HG03095 (cell line): ENCODE data around the gene CTIF.

ENCODE experiments used
- ATAC-seq: cut with Tn5 transposase; IDR thresholded peaks from one replicate; pipeline ENCODE4 v1.9.1; 2021; ENCODE audit warnings: moderate library complexity; ENCODE audit not compliant: unreplicated experiment

The CTIF gene

GRCh38 chr18:48662011-48662661 is 123.3 kb downstream of the CTIF start:
- no peak for ATAC-seq

DNA sequence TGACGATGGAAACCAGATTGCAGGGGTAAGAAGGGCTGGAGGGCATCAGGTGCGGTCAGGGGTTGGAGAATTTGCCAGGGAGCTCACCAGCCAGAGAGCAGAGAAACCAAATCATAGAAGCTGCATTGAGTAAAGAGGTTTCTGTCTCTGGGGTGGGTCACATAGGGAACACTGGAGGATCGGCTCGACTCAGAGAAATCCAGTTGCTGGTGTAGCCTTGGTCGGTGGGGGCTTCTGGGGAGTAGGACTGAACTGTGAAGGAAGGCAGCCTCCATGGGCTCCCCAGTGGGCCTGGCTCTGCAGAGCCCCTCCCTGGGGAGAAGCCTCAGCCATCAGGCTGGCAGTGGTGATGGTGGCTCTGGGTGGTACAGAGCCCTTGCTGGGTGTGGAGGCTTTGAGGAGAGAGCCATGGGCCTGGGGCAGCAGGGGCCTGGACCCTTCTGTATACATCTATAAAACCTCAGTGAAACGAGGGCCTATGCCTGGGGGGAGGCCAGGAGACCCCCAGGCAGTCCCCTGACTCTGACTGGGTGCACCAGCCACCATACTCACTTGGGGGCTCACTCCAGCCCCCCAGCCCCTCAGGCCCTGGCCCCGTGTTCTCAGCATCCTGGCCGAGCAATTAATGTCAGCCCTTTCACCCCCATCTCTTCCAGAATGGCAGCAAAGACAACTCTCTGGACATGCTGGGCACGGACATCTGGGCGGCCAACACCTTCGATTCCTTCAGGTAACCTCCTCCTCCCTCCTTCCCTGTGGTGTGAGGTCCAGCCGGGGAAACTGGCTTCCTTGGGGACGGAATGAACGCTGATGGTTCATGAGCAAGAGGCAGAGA is 124.5 kb downstream of the CTIF start:
- no peak for ATAC-seq

- ATAC-seq = no peak
Measured at GRCh38 chr18:48663931-48664847, 125.4 kb downstream of the CTIF start.

GRCh38 chr18:48665654-48666053 is 126.8 kb downstream of the CTIF start:
- ATAC-seq = no peak

GRCh38 chr18:48666613-48667012 is 127.8 kb downstream of the CTIF start:
- ATAC-seq = no peak

DNA sequence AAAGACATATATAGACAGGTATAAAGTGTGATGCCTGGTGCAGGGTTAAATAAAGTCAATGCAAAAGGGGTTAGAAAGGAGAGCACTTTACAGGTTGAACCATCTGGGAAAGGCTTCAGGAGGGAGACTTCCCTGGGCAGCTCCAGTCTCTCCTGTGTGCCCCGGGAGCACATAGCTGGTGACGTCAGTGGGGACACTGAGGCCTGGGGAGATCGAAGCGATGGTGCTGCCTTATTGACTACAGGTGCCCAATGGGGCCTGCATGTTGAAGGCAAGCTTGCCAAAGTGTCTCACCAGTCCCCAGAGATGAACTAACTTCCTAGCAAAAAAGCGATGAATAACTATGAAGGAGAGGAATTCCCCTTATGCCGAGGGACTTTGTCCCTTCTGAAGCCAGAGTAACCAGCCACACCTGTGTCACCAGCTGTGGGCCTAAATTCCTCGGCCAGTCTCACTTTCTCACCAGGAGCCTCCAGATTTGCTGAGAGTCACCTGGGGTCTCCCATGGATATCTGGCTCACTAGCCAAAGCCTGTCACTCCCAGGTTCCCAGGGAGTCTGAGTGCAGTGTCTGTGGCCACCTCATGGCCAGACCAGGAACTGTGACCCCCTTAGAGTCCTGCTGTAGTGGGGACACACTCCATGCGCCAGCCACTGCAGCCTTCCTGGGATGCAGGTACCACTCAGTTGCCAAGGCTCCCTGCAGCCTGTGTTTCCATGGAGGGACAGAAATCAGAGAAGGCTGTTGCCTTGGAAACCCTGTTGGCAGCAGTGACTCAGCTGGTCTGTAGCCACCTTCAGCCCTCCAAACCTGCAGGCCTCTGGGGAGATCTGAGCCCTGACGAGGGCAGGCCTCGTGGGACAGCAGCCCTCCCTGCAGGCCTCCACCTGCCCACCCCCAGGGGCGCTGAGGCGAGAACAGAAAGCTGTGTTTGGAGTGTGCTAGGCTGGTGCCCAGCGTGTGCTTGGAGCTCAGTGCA is 128.7 kb downstream of the CTIF start:
- ATAC-seq = no peak

DNA sequence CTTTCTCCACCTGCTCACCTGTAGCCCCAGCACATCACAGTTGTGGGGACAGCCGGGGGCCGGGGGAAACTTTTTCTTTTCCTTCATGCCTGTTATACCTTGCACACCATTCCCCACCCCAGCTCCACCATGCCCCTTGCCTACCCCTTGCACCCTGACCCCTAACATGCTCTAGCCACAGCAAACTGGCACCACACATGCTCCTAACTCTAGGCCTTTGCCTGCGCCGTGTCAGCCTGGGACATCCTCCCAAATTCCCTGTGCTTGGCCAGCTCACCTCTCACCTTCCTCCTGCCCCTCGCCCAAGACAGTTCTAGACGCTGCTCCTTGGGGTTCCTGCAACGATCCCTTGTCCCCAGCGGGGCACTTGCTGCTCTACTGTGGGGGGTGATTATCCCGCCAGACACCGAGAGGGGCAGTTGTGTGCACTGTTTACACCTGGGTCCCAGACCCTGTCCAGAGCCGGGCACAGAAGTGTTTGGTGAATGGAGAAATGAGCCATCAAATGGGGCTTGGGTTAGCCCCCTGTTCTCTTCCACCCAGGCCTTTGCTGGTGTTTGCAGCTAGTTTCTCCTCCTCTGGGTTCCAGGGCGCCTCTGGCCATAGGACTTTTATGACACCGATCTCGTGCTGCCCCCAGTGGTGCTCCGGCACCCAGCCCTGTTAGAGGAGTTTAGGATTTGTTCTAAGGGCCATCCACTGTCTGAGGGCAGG is 129.8 kb downstream of the CTIF start:
- no peak for ATAC-seq

DNA sequence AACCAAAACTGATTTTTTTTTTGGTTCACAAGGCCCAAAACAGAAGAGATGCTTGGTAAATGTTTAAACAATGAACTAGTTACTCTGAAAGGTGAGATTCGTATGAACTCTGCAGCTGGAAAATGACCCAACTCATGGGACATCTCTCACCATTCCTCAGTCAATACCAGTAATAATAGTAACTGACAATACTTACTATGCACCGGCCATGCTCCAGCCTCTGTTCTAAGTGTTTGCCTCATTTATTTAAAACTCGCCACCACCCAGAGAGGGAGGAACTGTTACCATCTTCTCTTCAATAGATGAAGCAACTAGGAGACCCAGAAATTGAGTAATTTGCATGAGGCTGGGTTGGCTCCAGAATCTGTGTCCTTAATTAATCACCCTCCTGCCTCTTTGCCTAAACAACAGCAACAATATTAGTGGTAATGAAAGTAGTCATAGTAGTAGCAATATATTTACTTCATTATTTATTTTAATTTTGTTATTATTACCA is 130.4 kb downstream of the CTIF start:
- ATAC-seq = no peak

- ATAC-seq = no peak
Measured at GRCh38 chr18:48669991-48670750, 131.3 kb downstream of the CTIF start.

GRCh38 chr18:48670751-48671560 is 132.1 kb downstream of the CTIF start:
- ATAC-seq = no peak

DNA sequence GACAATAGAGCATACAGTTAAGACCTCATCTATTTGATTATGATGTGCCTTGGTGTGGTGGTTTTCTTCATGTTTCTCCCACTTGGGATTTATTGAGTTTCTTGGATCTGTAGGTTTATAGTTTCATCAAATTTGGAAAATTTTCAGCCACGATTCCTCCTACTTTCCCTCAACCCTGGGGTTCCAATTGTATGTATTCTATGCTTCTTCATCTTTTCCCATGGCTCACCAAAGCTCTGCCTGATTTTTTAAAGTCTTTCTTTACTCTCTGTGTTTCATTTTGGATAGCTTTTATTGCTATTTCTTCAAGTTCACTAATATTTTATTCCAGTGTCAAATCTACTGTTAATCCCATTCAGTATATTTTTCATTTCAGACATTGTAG is 132.7 kb downstream of the CTIF start:
- ATAC-seq = no peak

DNA sequence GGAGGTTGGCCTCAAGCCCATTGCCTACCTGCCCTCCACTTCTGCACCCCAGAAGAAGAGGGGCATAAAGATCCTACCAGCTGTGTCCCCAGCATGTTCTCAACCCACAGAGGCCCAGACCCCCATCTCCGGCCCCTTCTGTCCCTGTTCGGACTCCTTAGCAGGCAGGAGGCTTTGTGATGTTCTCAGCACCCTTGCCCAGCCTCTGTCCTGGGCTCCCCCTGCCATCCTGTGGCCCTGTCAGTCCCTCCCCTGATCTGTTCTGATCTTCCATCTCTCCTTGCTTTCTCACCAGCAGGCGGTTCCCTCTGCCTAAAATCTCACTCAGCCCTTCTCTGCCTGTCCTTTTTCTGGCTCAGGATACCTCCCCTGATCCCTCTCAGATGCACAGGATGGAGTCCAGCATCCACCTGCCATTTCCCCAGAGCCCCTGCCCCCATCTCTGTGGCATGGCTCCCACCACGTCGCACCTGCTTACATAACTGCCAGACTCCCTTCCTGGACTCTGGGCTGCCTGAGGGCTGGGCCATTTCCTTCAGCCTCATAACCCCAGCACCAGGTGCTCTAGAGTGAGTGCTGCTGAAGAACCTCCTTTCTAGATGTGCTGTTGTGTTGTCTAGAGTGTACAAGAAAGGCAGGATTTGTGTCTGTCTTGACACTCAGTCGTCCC is 134.0 kb downstream of the CTIF start:
- no peak for ATAC-seq

- ATAC-seq = no peak
Measured at GRCh38 chr18:48673456-48673852, 134.6 kb downstream of the CTIF start.

DNA sequence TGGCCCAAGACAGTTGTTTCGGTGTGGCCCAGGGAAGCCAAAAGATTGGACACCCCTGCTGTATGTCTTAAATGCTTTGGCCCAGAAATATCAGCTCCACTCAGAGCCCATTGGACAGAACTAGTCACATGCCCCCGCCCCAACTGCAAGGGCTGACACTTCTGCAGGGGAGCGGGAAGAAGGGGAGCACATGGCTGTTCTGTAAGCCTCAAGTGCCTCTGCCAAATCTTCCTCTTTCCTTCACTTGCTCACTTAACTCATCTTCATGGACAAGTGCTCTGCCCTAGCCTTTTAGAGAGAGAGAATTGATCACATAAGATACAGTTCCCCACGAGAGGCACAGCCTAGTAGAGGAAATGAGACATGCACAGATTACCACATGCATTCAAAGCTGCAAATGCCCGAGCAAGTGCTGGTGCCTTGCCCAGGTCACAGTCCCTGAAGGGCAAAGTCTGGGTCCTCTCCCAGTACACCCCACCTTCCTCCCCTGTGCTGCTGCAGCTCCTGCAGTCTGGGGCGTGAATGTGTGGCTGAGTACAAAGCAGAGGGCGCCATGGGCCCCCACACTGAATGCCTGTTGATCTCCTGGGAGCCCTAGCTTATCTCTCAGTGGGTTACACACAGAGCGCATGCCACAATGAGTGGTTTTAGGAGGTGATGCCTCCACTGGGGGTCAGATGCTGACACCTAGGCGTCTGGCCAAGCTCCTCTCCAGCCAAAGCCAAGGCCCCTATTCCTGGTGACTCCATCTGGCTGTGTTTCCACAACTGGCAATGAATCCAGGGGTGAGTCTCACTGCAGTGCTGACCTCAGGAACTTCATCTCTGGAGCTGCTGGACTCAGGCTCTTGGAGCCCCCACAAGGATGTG is 135.3 kb downstream of the CTIF start:
- ATAC-seq = no peak

DNA sequence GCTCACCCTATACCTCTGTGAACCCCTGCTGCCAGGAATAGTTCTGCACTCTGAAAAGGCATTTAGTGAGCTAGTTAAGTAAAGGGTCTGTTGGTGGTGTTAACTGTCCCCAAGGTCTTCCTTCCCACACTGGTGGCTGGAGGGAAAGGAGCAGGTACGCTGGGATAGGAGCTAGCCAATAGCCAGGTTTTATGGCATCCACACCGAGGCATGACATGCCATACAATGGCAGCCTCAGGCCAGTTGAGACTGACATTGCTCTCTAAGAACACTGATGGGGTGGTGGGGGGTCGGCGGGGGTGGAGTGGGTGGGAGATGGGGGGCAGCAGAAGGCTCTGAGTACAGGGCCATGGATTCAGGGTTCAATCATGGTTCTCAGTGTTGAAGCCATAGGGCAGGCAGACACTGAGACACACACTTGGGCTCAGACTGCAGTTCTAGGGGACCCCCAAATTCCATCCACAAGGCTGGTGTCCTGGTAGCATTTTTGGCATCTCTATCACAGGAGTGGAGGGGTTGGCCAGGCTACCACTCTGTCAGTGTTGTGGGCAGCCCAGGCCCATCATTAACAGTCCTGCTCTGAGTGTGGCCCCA is 136.0 kb downstream of the CTIF start:
- ATAC-seq = no peak

GRCh38 chr18:48675352-48675761 is 136.5 kb downstream of the CTIF start:
- ATAC-seq = peak; percentile 74
